GM20000 (cell line): ENCODE measurements around the gene NR2F6.

Experiments used
- DNase-seq: peaks from one replicate; pipeline ENCODE4 v3.0.0; 2012; ENCODE audit warnings: low spot score
- TF ChIP-seq, protein P1 (sequence below): IDR thresholded peaks from 2 replicates; pipeline ENCODE4 v1.5.1; 2012; ENCODE audit warnings: mild to moderate bottlenecking, control low read depth; ENCODE audit errors: extremely low read depth, missing control alignments

Gene NR2F6

DNA sequence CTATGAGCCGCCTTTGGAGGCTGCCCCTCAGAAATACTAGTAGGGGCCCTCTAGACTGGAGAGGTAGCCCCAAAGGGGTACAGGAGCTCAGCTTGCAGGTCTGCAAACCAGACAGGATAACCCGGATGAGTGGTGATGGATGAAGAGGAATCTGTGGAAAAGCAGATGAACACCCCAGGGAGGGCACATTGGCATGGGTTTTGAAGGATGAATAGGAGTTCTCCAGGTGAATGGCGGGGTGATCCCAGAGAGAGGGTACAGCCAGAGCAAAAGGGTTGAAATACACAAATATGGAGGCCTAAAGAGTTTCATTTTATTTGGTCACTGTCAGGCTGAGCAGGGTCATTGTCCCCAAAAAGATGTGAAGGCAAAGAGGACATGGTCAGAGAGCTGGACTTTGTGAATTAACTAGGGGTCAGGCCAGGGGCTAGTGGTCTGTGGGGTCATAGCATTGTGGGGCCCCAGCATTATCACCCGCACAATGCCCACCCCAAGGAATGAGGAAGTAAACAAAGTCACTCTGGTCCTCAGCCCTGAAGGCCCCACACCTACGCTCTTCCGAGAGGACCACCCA lies 4.8 kb downstream of the NR2F6 start:
- TF ChIP-seq, protein P1, sequence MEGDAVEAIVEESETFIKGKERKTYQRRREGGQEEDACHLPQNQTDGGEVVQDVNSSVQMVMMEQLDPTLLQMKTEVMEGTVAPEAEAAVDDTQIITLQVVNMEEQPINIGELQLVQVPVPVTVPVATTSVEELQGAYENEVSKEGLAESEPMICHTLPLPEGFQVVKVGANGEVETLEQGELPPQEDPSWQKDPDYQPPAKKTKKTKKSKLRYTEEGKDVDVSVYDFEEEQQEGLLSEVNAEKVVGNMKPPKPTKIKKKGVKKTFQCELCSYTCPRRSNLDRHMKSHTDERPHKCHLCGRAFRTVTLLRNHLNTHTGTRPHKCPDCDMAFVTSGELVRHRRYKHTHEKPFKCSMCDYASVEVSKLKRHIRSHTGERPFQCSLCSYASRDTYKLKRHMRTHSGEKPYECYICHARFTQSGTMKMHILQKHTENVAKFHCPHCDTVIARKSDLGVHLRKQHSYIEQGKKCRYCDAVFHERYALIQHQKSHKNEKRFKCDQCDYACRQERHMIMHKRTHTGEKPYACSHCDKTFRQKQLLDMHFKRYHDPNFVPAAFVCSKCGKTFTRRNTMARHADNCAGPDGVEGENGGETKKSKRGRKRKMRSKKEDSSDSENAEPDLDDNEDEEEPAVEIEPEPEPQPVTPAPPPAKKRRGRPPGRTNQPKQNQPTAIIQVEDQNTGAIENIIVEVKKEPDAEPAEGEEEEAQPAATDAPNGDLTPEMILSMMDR: no peak
- DNase-seq: no peak

DNA sequence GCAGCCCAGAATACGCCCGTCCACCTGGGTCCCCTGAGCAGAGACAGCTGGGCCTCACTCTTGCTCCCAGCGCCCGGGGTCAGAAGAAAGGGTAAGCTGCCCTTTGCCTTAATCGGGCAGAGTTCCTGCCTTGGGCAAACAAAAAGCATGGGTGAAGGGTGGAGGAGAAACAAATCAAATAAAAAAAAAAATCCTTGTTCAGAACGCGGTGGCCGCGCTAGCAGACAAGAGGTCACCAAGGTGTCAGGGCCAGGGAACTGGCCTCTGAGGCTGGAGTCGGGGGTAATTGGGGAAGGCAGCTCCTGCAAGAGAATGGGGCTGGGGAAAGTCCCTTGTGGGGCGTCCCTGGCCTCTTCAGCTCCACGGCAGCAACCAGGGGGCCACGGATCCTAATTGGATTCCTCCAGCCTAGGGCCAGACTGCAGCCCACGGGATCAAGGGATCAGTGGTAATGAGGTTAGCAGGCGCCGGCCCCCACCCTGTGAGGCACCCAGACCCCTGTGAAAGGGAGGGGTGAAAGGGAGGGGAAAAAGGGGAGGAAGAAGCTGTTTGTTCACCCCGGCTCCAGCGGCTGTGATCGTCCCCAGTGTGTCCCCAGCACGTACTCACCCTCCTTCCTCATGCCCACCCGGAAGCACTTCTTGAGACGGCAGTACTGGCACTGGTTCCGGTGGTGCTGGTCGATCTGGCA lies 5.5 kb downstream of the NR2F6 start:
- TF ChIP-seq, protein P1: no peak
- no peak for DNase-seq

DNA sequence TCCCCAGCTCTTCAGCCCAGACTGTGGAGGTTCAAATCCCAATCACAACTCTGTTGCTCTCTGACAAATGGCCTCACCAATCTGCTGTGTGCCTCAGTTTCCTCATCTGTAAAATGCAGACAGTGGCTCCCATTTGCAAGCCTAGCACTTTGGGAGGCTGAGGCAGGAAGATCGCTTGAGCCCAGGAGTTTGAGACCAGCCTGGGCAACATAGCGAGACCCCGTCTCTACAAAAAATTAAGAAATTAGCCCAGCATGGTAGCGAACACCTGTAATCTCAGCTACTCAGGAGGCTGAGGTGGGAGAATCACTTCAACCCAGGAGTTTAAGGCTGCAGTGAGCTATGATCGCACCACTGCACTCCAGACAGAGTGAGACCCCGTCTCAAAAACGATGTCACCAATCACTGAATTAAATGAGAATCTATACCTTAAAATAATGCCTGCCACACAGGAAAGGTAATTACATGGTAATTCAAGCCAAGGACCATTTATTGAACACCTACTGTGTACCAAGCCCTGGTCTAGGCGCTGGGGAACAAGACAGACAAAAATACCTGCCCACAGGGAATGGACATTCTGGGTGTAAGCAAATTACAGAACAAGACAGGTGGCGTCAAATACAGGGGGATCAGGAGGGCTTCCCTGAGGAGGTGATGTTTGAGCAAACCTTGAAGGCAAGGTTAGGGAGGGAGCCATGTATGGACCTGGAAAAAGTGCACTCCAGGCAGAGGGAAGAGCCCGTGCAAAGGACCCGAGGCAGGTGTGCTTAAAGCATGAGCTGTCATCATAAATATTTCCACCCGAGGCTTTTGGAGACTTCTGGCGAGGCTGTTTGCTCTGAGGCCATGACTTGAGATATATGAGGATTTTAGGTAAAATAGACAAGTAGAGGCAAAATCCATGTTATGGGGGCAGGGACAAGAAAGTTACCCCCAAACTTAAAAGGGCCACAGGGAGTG lies 7.7 kb downstream of the NR2F6 start:
- no peak for DNase-seq

DNA sequence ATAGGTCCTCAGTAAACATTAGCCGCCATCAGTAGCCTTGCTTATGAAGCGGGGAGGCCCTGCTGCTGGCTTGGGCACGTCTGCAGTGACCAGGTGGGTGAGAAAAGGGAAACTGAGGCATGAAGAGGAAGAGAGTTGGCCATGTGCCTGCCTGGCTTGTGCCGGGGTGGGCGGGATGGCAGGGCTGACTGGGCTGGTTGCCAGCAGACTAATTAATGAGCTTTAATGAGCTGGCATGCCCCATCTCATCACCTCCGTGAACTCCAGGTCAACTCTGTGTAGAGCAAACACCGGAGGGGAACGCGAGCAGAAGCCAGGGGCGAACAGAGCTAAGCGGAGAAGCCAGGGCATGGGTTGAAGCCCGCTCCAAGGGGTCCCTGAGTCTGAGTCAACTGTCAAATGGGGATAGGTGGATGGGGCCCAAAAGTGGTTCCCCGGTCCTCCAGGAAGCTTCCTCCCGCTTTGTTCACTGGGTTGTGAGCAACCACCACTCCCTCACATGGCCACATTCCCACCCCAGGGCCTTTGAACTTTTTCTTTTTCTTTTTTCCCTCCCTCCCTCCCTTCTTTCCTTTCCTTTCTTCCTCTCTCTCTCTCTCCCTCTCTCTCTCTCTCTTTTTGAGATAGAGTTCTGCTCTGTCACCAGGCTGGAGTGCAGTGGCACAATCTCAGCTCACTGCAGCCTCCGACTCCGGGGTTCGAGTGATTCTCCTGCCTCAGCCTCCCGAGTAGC lies 8.7 kb downstream of the NR2F6 start:
- no peak for DNase-seq

More for the DNA sequence above, 7.7 kb downstream of the NR2F6 start:
- TF ChIP-seq, protein P1: no peak

DNA sequence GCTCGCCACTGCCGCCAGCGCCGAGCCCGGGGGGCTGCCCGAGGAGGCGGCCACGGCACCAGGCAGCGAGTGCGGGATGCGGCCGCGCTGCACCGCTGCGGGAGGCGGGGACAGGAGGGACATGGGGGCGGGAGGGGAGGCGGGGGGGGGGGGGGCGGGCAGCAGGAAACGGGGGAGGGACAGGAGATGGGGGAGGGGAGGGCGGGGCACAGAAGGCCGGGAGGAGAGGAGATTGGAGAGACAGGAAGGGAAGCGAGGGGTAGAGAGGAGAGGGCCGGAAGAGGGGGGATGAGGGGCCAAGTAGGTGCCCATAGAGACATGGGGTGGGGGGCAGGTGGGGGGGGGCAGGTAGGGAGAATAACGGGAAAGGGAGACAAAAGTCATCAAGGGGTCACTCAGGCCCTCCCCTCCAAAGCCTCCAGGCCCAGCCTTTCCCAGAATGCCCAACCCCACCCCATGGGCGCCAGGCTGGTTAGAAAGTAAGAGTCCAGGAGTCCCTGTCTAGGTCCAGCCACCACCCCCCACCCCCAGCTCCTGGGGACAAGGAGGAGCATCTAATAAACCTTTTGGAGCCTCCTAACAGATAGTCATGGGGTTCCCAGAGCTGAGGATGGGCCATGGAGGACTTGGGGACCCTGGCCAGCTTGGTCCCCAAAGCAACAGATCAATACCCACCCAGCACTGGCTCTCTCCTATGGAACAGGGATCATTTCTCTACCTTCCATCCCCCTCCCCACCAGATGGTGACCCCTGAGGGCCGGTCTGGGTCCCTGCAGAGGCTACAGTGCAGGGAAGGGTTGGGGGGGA lies 9.5 kb downstream of the NR2F6 start:
- no peak for DNase-seq
- TF ChIP-seq, protein P1: no peak

More for the DNA sequence above, 8.7 kb downstream of the NR2F6 start:
- TF ChIP-seq, protein P1: no peak

DNA sequence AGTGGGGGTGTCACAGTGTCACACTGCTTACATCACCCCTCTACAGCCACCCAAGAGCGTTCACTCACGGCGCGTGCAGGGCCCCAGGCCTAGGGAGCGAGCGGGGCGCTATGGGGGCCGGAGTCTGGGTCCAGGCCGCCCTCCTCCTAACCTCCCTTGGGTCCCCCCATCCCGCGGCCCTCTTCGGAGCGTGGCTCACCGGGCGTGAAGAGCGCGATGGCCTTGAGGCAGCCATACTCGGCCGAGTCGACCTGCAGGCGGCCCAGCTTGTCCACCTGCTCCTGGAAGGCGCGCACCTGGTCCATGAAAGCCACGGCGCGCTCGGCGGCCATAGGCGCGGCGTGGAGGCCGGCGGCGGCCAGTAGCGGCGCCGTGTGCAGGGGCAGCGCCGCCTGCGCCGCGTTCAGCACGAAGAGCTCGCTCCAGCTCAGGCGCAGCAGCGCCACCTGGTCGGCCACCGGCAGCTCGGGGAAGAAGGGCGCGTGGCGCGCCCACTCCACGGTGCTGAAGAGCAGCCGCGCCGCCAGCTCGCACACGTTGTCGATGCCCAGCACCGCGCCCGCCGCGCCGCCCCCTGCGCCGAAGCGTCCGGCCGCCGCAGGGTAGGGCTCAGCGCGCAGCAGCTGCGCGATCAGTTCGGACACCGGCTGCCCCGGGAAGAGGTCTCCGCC lies 10.3 kb downstream of the NR2F6 start:
- DNase-seq: peak; percentile 89
- TF ChIP-seq, protein P1: peak; percentile 87
